ENCODE data around the gene AQP6.
A peak's percentile ranks its signal among the peaks of the same experiment; 100 is the strongest.
"Not testable (repeated sequence)": the region's sequence is repeated elsewhere in the genome, so short reads cannot be mapped to it uniquely, and the experiment has no call there.

The AQP6 gene

GRCh38 chr12:49969651-49970429 lies 2.9 kb upstream of the AQP6 start:
- DNase-seq (ENCODE audit: low spot score) = peak; percentile 37

GRCh38 chr12:49970658-49971057 lies 2.1 kb upstream of the AQP6 start:
- DNase-seq (ENCODE audit: low spot score) = no peak

GRCh38 chr12:49971141-49971540 lies 1.6 kb upstream of the AQP6 start:
- DNase-seq (ENCODE audit: low spot score) = no peak

- peak; percentile 22 for DNase-seq (ENCODE audit: low spot score)
These were observed 618 bp upstream of the AQP6 start for GRCh38 chr12:49972129-49972528.

- DNase-seq (ENCODE audit: low spot score) = no peak
These were observed 649 bp downstream of the AQP6 start for GRCh38 chr12:49973361-49973830.

GRCh38 chr12:49974231-49974675 lies 1.5 kb downstream of the AQP6 start:
- DNase-seq (ENCODE audit: low spot score) = peak; percentile 88

GRCh38 chr12:49974677-49975317 lies 2.0 kb downstream of the AQP6 start:
- peak; percentile 69 for DNase-seq (ENCODE audit: low spot score)

- no peak for DNase-seq (ENCODE audit: low spot score)
These were observed 2.6 kb downstream of the AQP6 start for GRCh38 chr12:49975318-49975761.

- no peak for DNase-seq (ENCODE audit: low spot score)
These were observed 3.8 kb downstream of the AQP6 start for GRCh38 chr12:49976557-49976956.

- DNase-seq (ENCODE audit: low spot score) = no peak
These were observed 5.4 kb downstream of the AQP6 start for GRCh38 chr12:49978125-49978524.

- DNase-seq (ENCODE audit: low spot score) = peak; percentile 87
These were observed 6.4 kb downstream of the AQP6 start for GRCh38 chr12:49979016-49979586.

GRCh38 chr12:49979791-49980190 lies 7.0 kb downstream of the AQP6 start:
- no peak for DNase-seq (ENCODE audit: low spot score)

- no peak for DNase-seq (ENCODE audit: low spot score)
These were observed 8.0 kb downstream of the AQP6 start for GRCh38 chr12:49980501-49981349.

GRCh38 chr12:49982246-49983087 lies 9.7 kb downstream of the AQP6 start:
- DNase-seq (ENCODE audit: low spot score) = no peak

- no peak for DNase-seq (ENCODE audit: low spot score)
These were observed 11.1 kb downstream of the AQP6 start for GRCh38 chr12:49983892-49984291.

- no peak for DNase-seq (ENCODE audit: low spot score)
These were observed 12.0 kb downstream of the AQP6 start for GRCh38 chr12:49984476-49985359.

GRCh38 chr12:49985981-49986380 lies 13.2 kb downstream of the AQP6 start:
- DNase-seq (ENCODE audit: low spot score) = no peak

- DNase-seq (ENCODE audit: low spot score) = not testable (repeated sequence)
These were observed 13.7 kb downstream of the AQP6 start for GRCh38 chr12:49986476-49986875.

- DNase-seq (ENCODE audit: low spot score) = no peak
These were observed 15.0 kb downstream of the AQP6 start for GRCh38 chr12:49987625-49988303.

Measured in pons (tissue), 1 donor.